Cardiac fibroblast (primary cell): ENCODE measurements around the gene SYT8.

Experiments used
- DNase-seq, 2 donors: peaks; one replicate each; pipeline versions ENCODE4 v3.0.0 to v3.0.0-alpha.2; 2010; ENCODE audit warnings: low read depth in 2 of 2
- H3K4me3 ChIP-seq, 2 donors: replicated peaks in 1 of 2; 1 replicate in 1 of 2; 2 replicates in 1 of 2; pipeline ENCODE4 v1.5.1; 2011; ENCODE audit warnings: low read depth in 2 of 2, low read length in 2 of 2, mild to moderate bottlenecking in 2 of 2, moderate library complexity in 1 of 2
- TF ChIP-seq, protein P1 (sequence below): IDR thresholded peaks from one replicate; pipeline ENCODE4 v1.5.1; 2011; ENCODE audit warnings: low read depth, mild to moderate bottlenecking, low read length, inconsistent platforms

The SYT8 gene

DNA sequence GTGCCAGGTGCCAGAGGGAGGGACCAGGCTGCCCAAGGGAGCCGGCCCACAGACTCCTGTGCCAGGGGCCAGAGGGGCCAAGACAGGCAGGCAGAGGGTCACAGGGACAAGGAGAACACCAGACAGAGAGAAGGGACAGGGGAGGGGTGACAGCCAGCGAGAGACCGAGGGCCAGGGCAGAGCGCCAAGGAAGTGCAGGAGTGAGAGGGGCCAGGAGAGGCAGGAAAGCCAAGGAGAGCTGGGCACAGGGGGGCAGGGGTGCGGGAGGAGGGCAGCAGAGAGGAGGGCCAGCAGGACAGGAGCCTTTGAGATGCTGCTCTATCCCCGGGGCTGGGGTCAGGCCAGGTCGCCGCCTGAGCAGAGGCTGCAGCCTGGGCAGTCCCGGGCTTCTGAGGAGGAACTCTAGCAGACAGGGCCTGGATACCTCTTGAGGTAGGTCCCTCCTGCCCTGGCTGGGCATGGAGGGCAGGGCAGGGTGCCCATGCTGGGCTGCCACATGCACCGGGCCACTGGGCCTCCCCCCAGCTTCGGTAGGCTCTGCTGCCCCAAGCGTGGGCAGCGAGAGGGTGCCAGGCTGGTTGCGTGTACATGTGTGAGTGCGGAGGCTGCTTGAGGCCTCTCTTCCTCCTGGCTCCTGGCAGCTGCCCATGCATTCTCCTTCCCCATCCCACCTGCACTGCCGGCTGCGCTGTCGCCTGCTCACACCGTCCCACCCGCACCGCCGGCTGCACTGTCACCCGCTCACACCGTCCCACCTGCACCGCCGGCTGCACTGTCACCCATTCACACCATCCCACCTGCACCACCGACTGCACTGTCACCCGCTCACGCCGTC is 30.3 kb downstream of the SYT8 start:
- DNase-seq, result no peak
- H3K4me3 ChIP-seq, result peak overlapping the region in 1 of 2 donors; percentile 23
- TF ChIP-seq, protein P1, sequence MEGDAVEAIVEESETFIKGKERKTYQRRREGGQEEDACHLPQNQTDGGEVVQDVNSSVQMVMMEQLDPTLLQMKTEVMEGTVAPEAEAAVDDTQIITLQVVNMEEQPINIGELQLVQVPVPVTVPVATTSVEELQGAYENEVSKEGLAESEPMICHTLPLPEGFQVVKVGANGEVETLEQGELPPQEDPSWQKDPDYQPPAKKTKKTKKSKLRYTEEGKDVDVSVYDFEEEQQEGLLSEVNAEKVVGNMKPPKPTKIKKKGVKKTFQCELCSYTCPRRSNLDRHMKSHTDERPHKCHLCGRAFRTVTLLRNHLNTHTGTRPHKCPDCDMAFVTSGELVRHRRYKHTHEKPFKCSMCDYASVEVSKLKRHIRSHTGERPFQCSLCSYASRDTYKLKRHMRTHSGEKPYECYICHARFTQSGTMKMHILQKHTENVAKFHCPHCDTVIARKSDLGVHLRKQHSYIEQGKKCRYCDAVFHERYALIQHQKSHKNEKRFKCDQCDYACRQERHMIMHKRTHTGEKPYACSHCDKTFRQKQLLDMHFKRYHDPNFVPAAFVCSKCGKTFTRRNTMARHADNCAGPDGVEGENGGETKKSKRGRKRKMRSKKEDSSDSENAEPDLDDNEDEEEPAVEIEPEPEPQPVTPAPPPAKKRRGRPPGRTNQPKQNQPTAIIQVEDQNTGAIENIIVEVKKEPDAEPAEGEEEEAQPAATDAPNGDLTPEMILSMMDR, result no peak

DNA sequence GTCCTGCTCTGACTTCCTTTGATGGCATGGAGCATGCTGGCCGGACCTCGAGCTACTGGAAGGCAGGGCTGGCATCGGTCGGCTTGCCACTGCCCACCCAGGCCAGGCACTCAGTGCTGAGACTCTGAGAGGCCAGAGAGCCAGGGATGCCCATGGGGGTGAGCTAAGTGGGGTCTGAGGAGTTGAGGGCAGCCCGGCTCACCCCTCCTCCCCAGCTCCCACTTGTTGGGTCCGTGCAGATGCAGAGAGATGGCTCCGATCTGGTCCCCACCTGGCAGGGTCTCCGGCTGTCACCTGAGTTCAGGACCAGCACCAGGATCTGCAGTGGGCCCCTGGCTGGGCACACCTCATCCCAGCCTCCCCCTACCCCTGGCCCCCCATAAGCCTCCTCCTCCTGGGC is 31.4 kb downstream of the SYT8 start:
- DNase-seq, result no peak
- no peak overlapping the region for H3K4me3 ChIP-seq
- TF ChIP-seq, protein P1, result no peak

DNA sequence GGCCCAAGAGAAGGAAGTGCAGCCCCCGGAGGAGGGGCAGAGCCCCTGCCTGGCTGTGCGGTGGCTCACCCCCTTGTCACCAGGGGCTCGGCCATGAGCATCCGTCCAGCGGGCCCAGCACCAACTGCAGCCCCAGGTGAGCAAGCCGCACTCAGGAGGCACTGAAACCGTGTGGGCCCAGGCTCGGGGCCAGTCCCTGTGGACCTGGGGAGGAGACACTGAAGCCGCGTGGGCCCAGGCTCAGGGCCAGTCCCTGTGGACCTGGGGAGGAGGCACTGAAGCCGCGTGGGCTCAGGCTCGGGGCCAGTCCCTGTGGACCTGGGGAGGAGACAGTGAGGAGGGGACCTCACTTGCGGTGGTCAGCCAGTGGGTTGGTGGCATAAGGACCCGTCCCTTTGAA is 32.0 kb downstream of the SYT8 start:
- H3K4me3 ChIP-seq, result no peak overlapping the region
- DNase-seq, result no peak
- TF ChIP-seq, protein P1, result no peak

- no peak for DNase-seq
- H3K4me3 ChIP-seq, result no peak overlapping the region
Observed at GRCh38 chr11:1867381-1867780, 32.6 kb downstream of the SYT8 start.

DNA sequence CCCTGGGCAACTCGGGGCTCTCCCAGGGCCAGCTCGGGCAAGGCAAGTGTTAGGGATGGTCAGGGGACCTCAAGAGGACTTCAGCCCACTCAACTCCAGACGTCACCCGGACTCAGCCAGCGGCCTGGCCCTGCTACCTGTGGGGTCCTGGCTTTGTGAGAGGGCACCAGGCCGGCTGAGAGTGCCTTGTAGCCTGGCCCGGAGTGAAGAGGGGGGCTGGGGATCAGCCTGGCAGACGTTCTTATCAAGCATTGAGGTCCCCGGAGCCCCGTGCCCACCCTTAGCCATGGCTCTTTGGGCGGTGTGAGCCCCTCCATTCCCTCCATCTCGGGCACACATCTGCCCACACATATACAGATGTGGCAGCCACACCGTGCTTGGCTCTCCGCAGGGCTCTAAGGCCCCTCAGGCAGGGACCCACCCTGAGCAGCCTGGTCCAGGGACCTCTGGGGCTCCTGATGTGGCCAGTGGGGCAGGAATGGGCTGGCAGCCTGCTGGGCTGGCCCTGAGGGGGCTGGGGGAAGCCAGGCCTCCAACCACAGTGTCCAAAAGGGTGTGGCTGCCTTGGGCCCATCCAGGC is 33.4 kb downstream of the SYT8 start:
- no peak overlapping the region for H3K4me3 ChIP-seq
- no peak for DNase-seq
- TF ChIP-seq, protein P1, result no peak

More at GRCh38 chr11:1867381-1867780, 32.6 kb downstream of the SYT8 start:
- TF ChIP-seq, protein P1, result no peak

- H3K4me3 ChIP-seq, result no peak overlapping the region
- no peak for DNase-seq
- TF ChIP-seq, protein P1, result no peak
Observed at GRCh38 chr11:1868636-1869291, 34.0 kb downstream of the SYT8 start.
